Subcutaneous abdominal adipose tissue (tissue), 5 donors: ENCODE results near the gene ZNF366.

Source experiments
- H3K27ac ChIP-seq: one replicate; pipeline ENCODE4 v1.7.0; 2013; ENCODE audit warnings: low read depth, mild to moderate bottlenecking, inconsistent platforms, low read length, moderate library complexity
- H3K27me3 ChIP-seq, 5 donors: one replicate each; pipeline ENCODE4 v1.7.0; 2013; ENCODE audit warnings: low read length in 5 of 5, inconsistent platforms in 1 of 5; ENCODE audit not compliant: control insufficient read depth in 5 of 5, insufficient read depth in 4 of 5
- H3K36me3 ChIP-seq, 5 donors: one replicate each; pipeline ENCODE4 v1.7.0; 2013; ENCODE audit warnings: low read length in 5 of 5; ENCODE audit not compliant: control insufficient read depth in 5 of 5, insufficient read depth in 5 of 5
- H3K4me1 ChIP-seq, 5 donors: one replicate each; pipeline ENCODE4 v1.7.0; 2013; ENCODE audit warnings: low read length in 5 of 5, mild to moderate bottlenecking in 3 of 5, moderate library complexity in 1 of 5; ENCODE audit not compliant: control insufficient read depth in 5 of 5, insufficient read depth in 5 of 5
- H3K4me3 ChIP-seq, 5 donors: one replicate each; pipeline ENCODE4 v1.7.0; 2013; ENCODE audit warnings: low read length in 5 of 5, low read depth in 1 of 5
- H3K9ac ChIP-seq, 5 donors: one replicate each; pipeline ENCODE4 v1.7.0; 2013; ENCODE audit warnings: low read length in 5 of 5, mild to moderate bottlenecking in 4 of 5, moderate library complexity in 3 of 5
- H3K9me3 ChIP-seq, 5 donors: one replicate each; pipeline ENCODE4 v1.7.0; 2013; ENCODE audit warnings: low read length in 5 of 5; ENCODE audit not compliant: control insufficient read depth in 5 of 5
- donor health status: healthy.
- donor health status: healthy.
- donor health status: healthy.
- donor health status: healthy.
- donor health status: healthy.

ZNF366 gene

GRCh38 chr5:72474516-72474915, 32.7 kb downstream of the ZNF366 start:
- H3K4me3 ChIP-seq: no peak overlapping the region
- no peaks in the 10 kb centered on the region for H3K36me3 ChIP-seq
- H3K4me1 ChIP-seq: peaks cover 0 to 39% (median 27%) of the 10 kb centered on the region in 5 donors
- no peaks in the 10 kb centered on the region for H3K27me3 ChIP-seq
- H3K9ac ChIP-seq: no peak overlapping the region
- no peak overlapping the region for H3K27ac ChIP-seq
- H3K9me3 ChIP-seq: no peaks in the 10 kb centered on the region

GRCh38 chr5:72474046-72474500, 33.1 kb downstream of the ZNF366 start:
- Histone ChIP-seq H3K27ac (no peak overlapping the region), H3K4me1 (peaks cover 0 to 39% (median 26%) of the 10 kb centered on the region in 5 donors), H3K27me3 (no peaks in the 10 kb centered on the region), H3K9me3 (no peaks in the 10 kb centered on the region), H3K4me3 (no peak overlapping the region), H3K36me3 (no peaks in the 10 kb centered on the region), H3K9ac (no peak overlapping the region)

- Histone ChIP-seq H3K4me3 (peak overlapping the region in 1 of 5 donors; percentile 22), H3K9ac (peak overlapping the region in 1 of 5 donors; percentile 50), H3K36me3 (no peaks in the 10 kb centered on the region), H3K4me1 (peaks cover 0 to 37% (median 22%) of the 10 kb centered on the region in 5 donors), H3K9me3 (no peaks in the 10 kb centered on the region), H3K27ac (peak overlapping the region; percentile 79), H3K27me3 (no peaks in the 10 kb centered on the region)
Observed at GRCh38 chr5:72472666-72473422, 34.4 kb downstream of the ZNF366 start.

- H3K4me1 ChIP-seq: peaks cover 0 to 39% (median 30%) of the 10 kb centered on the region in 5 donors
- H3K9ac ChIP-seq: no peak overlapping the region
- H3K36me3 ChIP-seq: no peaks in the 10 kb centered on the region
- H3K27me3 ChIP-seq: no peaks in the 10 kb centered on the region
- peak overlapping the region; percentile 79 for H3K27ac ChIP-seq
- H3K4me3 ChIP-seq: no peak overlapping the region
- no peaks in the 10 kb centered on the region for H3K9me3 ChIP-seq
Observed at GRCh38 chr5:72472031-72472430, 35.2 kb downstream of the ZNF366 start.

- H3K36me3 ChIP-seq: no peaks in the 10 kb centered on the region
- peaks cover 0 to 45% (median 31%) of the 10 kb centered on the region in 5 donors for H3K4me1 ChIP-seq
- H3K4me3 ChIP-seq: no peak overlapping the region
- no peak overlapping the region for H3K9ac ChIP-seq
- no peak overlapping the region for H3K27ac ChIP-seq
- H3K27me3 ChIP-seq: no peaks in the 10 kb centered on the region
- H3K9me3 ChIP-seq: no peaks in the 10 kb centered on the region
Observed at GRCh38 chr5:72470826-72471225, 36.4 kb downstream of the ZNF366 start.

- H3K36me3 ChIP-seq: no peaks in the 10 kb centered on the region
- peak overlapping the region; percentile 40 for H3K27ac ChIP-seq
- no peak overlapping the region for H3K4me3 ChIP-seq
- no peak overlapping the region for H3K9ac ChIP-seq
- peaks cover 0 to 51% (median 32%) of the 10 kb centered on the region in 5 donors for H3K4me1 ChIP-seq
- H3K9me3 ChIP-seq: no peaks in the 10 kb centered on the region
- H3K27me3 ChIP-seq: no peaks in the 10 kb centered on the region
Observed at GRCh38 chr5:72468606-72469005, 38.6 kb downstream of the ZNF366 start.

- Histone ChIP-seq H3K4me1 (peaks cover 0 to 48% (median 28%) of the 10 kb centered on the region in 5 donors), H3K36me3 (no peaks in the 10 kb centered on the region), H3K27ac (peak overlapping the region; percentile 40), H3K9me3 (no peaks in the 10 kb centered on the region), H3K4me3 (no peak overlapping the region), H3K9ac (peak overlapping the region in 1 of 5 donors; percentile 12), H3K27me3 (no peaks in the 10 kb centered on the region)
Observed at GRCh38 chr5:72468024-72468423, 39.2 kb downstream of the ZNF366 start.

- Histone ChIP-seq H3K27ac (peak overlapping the region; percentile 40), H3K4me3 (no peak overlapping the region), H3K9me3 (no peaks in the 10 kb centered on the region), H3K9ac (peak overlapping the region in 2 of 5 donors; percentile 12 to 49), H3K27me3 (no peaks in the 10 kb centered on the region), H3K4me1 (peaks cover 0 to 43% (median 22%) of the 10 kb centered on the region in 5 donors), H3K36me3 (no peaks in the 10 kb centered on the region)
Observed at GRCh38 chr5:72467461-72467860, 39.7 kb downstream of the ZNF366 start.

- peaks cover 0 to 2% (median 0%) of the 10 kb centered on the region in 5 donors for H3K36me3 ChIP-seq
- no peaks in the 10 kb centered on the region for H3K9me3 ChIP-seq
- no peak overlapping the region for H3K27ac ChIP-seq
- H3K9ac ChIP-seq: no peak overlapping the region
- H3K4me1 ChIP-seq: peaks cover 0 to 33% (median 13%) of the 10 kb centered on the region in 5 donors
- H3K27me3 ChIP-seq: no peaks in the 10 kb centered on the region
- H3K4me3 ChIP-seq: no peak overlapping the region
Observed at GRCh38 chr5:72465601-72466563, 41.3 kb downstream of the ZNF366 start.
